HG03196 (cell line): ENCODE measurements around the gene NDST3.

Experiments used
- ATAC-seq: cut with Tn5 transposase; IDR thresholded peaks from one replicate; pipeline ENCODE4 v1.9.1; 2021; ENCODE audit not compliant: unreplicated experiment

The NDST3 gene

DNA sequence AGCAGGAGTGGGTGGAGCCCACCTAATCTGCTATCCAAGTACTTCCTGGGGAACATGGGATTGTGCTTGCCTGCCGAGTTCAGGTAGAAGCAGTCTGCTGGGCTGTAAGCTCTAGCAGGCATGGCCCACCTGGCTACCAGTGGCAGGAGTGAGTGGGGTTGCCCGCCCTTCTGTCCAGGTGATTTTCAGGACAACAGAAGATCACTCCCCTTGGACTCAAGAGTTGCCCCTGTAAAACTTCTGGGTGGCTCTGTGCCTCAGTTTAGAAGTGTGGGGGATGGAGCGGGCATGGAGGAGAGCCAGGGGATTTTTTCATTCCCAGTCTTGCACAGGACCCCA, 43.5 kb downstream of the NDST3 start:
- no peak for ATAC-seq

DNA sequence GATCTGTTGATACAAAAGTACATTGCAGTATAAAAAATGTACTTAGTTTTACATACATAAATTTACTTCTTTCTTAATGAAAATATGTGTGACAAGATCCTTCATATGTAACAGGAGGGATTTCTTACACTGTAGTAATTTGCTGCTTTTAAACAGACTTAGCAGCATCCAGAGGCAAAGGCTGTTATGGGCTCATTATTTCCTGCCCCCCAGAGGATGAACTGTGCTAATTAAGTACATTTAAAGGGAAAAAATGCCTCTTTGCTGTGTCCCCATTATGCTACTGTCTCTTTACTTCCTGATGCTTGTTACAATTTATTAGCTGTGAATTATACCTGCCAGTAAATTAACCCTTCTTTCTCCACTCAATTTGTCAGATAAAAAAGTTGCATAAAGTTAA, 47.1 kb downstream of the NDST3 start:
- no peak for ATAC-seq

DNA sequence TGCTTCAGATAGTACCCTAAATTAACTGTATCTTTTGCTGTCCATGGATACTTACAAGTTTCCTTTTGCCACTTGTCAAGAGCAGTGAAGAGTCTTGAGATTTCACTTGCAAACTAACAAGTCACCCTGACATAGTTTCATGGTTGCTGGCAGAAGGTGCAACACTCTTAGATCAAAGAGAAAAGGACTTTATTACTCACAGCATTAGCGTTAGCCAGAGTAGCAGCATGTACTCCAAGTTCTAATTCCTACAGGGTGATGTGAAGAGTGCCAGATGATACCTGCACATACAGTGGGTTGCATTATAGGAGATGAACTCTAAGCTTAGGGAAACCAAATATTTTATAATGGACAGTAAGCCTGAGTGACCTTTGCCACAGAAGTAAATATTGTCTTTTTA, 47.9 kb downstream of the NDST3 start:
- ATAC-seq: no peak

DNA sequence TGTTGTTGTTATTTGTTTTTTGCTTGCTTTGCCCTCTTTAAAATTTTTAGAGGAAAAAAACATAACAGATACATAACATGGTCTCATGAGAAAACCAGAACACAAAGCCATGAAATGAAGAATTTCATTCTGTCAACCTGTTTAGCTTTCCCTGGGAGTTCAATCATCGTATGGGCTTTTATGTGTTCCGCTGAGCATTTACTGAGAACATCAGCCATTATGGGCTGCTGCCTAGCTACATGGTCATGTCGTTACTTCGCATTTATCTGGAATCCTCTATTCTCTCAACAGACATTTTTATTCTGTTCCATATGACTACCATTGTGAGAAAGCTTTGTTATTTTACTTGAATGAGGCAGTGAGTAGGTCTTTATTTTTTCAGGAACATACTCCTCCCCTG, 51.4 kb downstream of the NDST3 start:
- no peak for ATAC-seq

DNA sequence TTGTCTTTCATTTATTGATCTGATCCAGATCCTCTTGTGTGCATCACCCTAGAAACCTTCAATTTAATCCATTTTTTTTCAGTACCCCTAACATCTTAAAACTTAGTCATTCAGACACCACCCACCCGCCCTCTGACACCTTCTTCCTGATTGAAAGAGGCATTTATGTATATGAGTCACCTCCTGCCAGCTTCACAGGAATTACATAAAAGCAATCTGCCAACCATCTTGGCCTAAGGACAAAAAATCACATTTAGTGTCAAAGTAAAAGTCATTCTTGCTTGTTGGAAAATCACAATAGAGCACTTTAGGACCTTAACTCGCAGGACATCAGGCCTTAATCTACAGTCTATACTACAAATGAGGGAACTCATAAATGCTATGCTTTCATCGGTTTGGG, 52.1 kb downstream of the NDST3 start:
- no peak for ATAC-seq

DNA sequence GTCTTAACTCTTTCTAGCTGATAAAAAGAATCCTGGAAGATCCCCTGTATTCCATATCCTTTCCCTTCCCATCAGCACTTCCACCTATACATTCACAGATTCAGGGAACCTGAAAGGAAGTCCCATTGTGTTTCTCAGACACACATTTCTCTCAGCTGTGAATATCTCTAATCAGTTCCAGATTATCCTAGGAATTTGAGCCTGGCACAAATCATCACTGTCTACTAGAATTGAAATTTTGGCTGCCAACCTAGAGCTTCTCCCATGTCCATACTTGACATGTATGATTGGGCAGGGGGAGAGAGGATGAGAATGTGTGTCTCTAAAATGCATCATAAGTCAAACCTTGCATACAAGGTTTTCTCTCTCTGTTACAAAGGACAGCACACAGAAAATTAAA, 53.1 kb downstream of the NDST3 start:
- ATAC-seq: no peak

DNA sequence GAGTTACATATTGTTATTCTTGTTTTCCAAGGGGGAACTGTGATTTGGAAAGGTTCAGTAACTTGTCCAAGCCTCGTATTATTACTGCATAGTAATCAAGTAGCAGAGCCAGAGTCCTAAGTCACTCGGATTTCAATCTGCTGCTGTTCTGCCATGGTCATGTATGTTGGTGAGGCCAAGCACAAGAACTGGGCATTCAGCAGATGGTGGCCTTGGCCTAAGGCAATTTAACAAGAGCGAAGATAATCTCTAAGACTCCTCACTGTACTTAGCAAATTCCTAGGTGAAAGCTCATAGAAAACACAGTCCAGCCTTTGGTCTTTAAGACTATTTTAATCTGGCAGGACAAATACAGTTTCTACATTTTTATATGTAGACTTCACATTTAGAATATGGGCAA, 64.8 kb downstream of the NDST3 start:
- no peak for ATAC-seq

DNA sequence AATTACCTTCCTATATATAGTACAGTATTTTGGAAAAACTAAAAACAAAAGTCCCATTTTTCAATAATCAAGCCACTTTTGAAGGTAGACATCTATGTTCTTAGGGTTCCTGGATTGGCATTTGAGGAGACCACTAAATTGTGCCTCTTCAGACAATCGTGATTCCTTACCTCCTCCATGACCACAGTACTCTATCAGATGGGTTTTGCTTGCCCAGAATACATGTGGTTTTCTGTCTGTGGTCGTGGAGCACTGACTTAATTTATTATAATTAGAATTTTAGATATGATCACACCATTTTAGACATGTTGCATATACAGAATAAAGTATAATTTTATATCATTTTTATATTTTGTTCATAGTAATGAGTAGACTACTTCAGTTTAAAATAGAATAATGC, 67.9 kb downstream of the NDST3 start:
- no peak for ATAC-seq

DNA sequence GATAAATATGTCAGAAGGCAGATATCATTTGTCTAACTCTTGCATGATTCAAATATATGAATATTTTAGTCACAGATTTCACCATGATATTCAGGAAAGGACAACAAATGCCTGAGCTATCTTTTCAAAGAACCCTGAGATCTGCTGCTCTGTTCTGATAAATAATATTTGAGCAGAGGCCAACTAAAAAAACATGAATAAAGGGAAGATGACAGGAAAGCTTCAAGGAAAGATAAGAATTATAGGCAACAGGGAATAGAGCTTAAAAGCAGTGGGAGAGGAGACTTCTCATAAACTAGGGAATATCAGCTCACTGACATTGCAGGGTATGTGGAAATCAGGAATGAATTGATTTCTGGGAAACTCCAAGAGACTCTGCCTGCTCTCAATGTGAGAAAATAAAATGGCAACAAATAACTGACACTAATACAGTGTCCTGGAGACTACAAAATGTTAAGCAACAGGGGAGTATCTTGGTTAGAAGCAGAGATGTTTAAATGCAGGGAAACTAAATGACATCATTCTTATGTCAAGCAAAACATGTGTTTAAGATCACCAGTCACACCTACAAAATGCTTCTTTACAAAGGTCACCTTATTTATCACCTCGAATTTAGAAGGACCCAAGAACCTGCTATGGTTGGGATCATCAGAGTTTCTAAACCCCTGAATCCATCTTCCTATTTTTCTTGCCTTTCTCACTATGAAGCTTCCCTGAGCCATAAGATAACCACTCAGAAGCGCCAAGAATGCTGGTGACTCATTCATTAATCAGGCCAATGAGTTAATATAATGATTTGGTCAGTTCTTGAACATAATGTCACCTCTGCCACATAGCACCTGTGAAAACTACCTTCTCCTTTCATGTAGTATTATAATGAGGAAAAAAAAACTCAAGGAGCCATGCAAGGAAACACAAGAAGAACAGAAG, 78.1 kb downstream of the NDST3 start:
- ATAC-seq: no peak

DNA sequence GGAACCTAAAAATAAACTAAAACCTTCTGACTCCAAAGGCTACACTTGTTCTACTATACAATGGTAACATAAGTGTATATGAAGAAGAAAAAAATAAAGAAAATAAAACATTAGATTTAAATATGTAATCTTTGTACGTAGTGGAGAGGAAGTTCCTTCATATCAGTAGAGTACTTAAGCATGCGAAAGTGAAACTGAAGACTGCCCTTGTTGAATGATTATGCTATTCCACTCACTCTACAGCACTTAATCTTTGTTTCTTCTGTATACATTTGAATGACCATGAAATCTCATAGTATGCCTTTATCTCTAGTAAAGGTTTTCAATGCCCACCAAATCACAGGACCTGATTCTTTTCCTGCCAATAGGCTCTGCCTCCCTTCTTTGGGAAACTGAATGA, 78.9 kb downstream of the NDST3 start:
- peak; percentile 91 for ATAC-seq

DNA sequence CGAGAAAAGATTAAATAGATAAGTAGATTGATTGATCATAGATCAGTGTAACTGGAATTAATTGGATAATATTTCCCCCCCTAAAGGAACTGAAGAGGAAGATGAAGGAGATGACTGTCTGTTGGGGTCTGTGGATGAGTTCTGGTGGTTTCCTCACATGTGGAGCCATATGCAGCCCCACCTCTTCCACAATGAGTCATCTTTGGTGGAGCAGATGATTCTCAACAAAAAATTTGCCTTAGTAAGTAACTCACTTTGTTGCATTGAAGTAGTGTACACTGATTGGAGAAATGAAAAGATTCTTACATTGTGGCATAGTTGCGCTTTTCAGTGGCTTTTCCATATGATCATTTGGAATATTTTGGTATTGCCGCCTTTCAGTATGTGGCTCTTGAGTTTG, 80.4 kb downstream of the NDST3 start:
- ATAC-seq: no peak

DNA sequence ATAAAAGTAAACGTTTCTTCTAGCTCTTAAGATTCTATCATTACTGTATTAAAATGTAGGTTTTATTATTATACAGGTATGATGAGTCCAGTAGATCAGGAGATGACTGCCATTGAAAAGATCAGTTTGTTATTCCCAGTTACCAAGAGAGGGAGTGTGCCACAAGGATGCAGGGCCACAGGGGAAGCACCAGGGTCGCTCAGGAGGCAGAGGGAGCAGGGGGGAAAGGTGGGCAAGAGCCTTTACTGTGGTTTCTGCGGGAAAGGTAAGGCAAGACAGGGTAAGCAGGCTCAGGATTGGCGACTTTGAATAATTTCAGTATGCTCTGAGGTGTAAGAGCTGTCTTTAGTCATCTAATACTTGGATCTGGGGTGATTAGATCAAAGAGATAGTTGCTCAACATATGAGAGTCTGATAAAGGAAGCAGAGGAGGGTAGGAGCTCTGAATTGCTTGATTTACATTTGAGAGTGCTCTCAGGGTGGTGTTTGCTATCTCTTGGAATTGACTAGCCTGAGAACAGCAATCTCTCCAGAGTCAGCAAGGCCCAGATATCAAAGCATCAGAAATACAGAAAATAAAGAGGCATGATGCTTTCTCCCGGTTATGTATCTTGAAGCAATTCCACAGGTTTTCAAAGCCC, 86.0 kb downstream of the NDST3 start:
- ATAC-seq: no peak

DNA sequence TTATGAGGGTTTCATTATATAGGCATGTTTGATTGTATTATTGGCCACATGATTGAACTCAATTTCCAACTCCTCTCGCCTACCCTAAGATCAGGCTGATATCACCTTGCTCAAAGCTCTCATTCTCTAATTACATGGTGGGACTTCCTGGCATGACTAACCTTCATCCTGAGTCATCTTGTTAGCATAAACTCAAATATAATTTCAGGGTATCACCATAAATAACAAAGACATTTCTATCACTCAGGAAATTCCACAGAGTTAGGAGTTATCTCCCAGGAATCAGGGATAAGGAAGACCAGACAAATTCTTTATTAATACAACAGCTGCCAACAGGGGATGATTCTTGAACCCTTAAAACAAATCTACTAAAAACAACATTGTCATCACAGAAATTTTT, 90.7 kb downstream of the NDST3 start:
- no peak for ATAC-seq

DNA sequence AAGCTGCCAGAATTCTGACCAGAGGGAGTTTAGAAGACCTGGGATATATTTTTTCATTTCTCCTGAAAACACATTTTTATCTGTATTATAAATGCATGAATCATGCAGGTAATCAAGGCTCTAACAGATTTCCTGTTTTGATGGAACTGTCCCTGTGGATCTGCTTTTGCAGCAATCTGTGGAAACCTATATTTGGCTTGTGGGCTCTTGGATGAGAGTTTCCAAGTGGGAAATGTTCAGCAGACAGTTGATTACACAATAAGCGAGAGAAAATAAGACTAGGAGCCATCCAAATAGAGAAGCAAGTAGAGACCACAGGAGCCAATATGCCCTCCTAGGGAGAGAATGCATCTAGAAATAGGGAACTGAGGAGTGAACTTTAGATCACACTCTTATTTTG, 105.0 kb downstream of the NDST3 start:
- no peak for ATAC-seq

DNA sequence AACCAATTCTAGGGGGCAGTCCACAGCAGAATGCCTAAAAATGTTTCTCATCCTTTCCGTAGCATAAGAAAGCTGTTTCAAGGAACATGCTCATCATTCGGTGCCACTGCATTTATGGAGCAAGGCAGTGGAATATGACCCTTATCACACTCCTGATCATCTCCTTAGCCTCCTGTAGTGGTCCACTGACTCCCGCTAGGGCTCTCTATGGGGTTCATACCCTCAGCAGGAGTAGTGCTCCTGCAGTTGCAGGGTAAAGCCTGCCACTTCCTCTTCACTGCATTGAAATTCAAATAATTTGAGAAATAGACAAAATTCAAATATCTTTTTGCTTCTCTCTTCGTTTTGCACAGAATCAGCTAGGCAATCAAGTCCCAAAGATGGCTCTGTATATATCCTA, 107.0 kb downstream of the NDST3 start:
- ATAC-seq: no peak

DNA sequence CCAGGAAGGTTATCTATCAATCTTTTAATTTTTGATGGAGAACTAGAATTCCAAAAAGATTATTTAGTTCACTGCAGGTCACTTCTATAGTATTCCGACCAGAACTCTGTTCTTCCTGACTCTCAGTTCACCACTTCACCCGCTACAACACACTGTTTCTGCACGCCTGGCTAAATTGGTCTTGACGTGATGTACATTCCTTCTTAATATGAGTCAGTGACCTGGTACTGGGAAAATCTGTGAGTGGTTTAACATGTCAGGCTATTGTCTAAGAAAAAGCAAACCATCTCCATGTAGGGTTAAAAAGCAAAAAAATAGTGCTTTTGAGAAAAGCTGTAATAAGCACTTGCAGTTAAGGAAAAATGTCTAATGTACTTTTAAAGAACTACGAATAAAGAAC, 120.4 kb downstream of the NDST3 start:
- ATAC-seq: no peak

DNA sequence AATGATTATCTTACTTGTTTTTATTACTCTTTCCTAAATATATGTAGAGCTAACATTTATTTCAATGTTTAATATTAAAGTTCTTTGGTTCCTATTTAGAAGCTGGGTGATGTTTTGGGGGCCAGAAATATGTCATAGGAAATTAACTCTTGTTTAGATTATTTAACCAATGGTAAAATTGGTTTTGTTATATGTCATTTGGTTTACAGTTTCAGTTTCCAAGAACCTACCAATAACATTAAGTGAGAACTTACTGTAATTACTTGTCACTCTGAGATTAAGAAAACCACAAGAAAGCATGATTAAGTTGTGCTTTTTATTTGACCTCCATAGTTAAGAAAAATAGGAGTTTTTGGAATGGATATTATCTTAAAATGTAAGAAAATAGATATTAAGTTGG, 121.2 kb downstream of the NDST3 start:
- no peak for ATAC-seq

DNA sequence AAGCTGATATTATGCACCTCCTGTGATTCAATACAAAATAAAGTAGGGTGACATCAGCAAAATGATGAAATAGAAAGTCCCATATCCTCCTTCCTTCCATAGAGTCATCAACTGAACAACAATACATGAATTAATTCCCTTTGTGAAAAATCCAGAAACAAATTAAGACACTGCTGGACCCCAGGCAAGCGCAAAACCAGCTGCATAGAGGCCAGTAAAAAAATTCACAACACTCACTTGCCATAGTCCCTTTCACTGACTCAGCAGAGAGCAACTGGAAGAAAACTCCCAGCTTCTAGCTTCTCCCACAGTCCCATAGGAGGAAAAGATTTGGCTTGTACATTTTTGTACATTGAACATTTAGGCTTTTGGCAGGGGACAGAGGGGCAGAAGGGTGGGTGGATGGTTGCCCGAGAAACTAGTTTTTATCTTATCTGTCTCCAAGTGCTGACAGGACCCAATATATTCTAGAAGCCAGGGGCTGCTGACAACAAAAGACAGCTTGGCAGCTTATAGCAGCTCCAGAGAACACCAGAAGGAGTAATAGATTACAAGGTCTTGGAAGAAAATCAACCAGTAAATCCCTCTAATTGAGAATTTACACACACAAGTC, 124.6 kb downstream of the NDST3 start:
- ATAC-seq: no peak

DNA sequence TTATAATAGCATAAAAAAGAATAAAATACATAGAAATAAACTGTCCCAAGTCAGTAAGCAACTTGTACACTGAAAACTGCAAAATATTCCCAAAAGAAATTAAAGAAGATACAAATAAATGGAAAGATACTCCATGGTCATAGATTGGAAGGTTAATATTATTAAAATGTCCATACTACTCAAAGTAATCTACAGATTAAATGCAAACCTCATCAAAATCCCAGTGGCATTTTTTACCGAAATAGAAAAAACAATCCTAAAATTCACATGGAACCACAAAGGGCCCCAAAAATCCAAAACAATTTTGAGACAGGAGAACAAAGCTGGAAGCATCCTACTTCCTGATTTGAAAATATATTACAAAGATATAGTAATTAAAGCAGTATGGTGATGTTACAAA, 133.0 kb downstream of the NDST3 start:
- ATAC-seq: no peak

DNA sequence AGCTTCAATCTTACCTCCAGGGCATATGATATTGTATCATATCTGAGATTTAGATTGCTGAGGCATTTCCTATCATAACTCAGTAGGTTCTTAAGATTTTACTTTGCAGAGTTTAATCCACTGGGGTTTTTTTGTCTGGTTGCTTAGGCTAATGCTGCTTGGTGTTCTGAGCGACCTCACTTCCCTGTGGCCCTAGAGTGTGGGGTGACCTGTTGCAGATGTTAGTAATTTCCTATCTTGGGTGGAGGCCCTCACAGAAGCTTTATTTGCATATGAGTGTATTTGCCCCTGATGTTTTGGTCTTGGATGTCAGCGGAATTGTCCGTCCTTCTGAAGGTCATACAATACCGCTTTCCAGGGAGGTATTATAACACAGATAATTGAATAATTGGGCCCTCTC, 137.1 kb downstream of the NDST3 start:
- no peak for ATAC-seq

DNA sequence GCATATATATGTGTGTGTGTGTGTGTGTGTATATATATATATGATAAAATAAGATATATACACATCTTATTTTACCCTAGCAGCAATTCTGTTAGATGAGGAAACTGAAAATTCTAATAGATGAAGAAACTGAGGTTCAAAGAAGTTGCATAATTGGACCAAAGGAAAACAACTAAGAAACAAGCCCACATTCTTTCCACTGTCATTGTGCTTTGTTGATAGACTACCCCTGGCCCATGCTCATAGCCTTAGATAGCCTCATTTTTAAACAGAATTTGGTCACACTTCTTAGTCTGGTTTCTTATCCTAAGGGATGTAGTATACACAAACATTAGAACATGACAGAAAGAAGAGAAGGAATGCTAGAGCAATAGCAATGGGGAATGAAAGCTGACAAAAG, 138.8 kb downstream of the NDST3 start:
- no peak for ATAC-seq

DNA sequence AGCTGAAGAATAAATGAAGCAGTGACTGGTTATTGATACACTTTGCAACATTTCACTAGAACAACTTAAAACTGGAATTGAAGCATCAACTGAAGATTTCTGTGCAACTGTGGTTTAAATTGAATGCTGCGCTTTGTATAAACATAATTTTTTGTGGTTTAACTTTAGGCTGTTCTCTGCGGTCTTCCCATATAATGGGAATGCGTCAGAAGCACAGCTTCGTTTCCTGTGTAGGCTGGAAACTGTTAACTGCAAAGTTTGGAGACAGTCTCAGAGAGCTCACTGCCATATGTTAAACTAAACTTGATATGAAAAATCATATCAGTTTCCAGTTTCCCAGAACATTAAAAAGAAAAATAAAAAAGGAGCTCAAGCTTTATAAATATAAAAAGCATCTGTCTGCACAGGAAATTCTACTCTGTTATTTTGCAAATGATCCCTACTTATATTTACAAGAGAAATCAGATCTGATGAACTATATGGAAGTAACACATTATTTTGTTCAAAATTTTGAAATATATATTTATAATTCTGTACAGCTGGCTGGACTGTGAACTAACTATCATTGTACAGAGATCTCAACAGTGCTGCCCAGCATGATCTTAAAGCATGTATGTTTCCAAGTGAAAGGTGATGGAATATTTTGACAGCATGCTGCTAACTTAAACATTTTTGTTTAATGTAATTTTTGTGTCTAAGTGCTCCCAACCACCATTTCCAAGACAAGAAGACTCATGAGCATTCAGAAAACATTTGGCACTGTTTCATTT, 139.9 kb downstream of the NDST3 start:
- no peak for ATAC-seq
